Calu3 (cell line): Measurements from ENCODE around the gene ACADSB. TPM values are rescaled to one million over a fixed set of nuclear protein-coding genes. Genes with fewer than 3 reads are reported as not detected.

Source experiments
- BruUV-seq: library from RNA; stranded (reverse); fragments of 400-500 nt; replicated peaks from 2 replicates; lab custom pipeline; 2021; lab: Mats Ljungman, UMichigan
- CTCF ChIA-PET: fragments of 300-600 bp; sonication (Branson Sonifier 250); formaldehyde crosslinking; loops from one replicate; lab custom pipeline; 2022; ENCODE audit warnings: antibody characterized with exemption; lab: Charles Lee
- DNase-seq: peaks from one replicate; pipeline ENCODE4 v3.0.0; 2022
- H3K27ac Mint-ChIP-seq: one replicate; pipeline ENCODE4 v1.8.0; 2022; ENCODE audit warnings: mixed read lengths; ENCODE audit not compliant: unreplicated experiment
- H3K27me3 Mint-ChIP-seq: one replicate; pipeline ENCODE4 v1.8.0; 2022; ENCODE audit warnings: mixed read lengths; ENCODE audit not compliant: unreplicated experiment
- H3K36me3 Mint-ChIP-seq: one replicate; pipeline ENCODE4 v1.8.0; 2022; ENCODE audit warnings: mild to moderate bottlenecking, moderate library complexity, mixed read lengths; ENCODE audit not compliant: insufficient read depth, unreplicated experiment
- H3K4me1 Mint-ChIP-seq: one replicate; pipeline ENCODE4 v1.8.0; 2022; ENCODE audit warnings: mild to moderate bottlenecking, low read depth, mixed read lengths; ENCODE audit not compliant: unreplicated experiment
- H3K4me3 Mint-ChIP-seq: one replicate; pipeline ENCODE4 v1.8.0; 2022; ENCODE audit warnings: mild to moderate bottlenecking, low read depth, moderate library complexity, mixed read lengths; ENCODE audit not compliant: unreplicated experiment
- H3K9me3 Mint-ChIP-seq: one replicate; pipeline ENCODE4 v1.8.0; 2022; ENCODE audit warnings: low read depth, mixed read lengths; ENCODE audit not compliant: unreplicated experiment
- intact Hi-C: fragments of 100-400 bp; cut with micrococcal nuclease; formaldehyde crosslinking; loops from one replicate; pipeline ENCODE4 v1.10.0; 2022; ENCODE audit not compliant: unreplicated experiment
- total RNA-seq: library from RNA; stranded (reverse); gene quantifications from 2 replicates; pipeline ENCODE4 v1.2.3, GENCODE V29; 2022
- TF ChIP-seq, protein P1 (sequence below): fragments of 200-600 bp; IDR thresholded peaks from one replicate; pipeline ENCODE4 v1.8.0; 2022; ENCODE audit warnings: antibody characterized with exemption; ENCODE audit not compliant: unreplicated experiment

ACADSB gene
- total RNA-seq, 1 experiment from 2014 or later = 11.3 TPM

DNA sequence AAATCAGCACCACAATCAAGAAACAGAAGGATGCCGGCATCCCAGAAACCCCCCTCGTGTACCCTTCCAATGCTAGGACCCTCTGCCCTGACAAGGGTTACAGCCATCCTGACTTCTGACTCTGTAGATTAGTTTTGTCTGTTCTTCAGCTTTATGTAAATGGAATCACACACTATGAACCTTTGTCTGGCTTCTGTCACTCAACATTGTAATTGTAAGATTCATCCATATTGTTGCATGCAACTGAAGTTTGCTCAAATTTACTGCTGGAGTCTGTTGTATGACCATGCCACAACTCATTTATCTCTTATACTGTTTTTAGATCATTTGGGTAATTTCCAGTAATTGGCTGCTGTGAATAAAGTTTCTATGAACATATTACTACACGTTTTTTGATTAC is 8.7 kb upstream of the ACADSB start:
- DNase-seq = no peak
- CTCF ChIA-PET = no interaction called here
- Mint-ChIP-seq H3K27ac (no peak overlapping the region), H3K27me3 (no peaks in the 10 kb centered on the region), H3K4me1 (no peaks in the 10 kb centered on the region), H3K36me3 (peaks cover 5% of the 10 kb centered on the region), H3K9me3 (no peaks in the 10 kb centered on the region), H3K4me3 (no peak overlapping the region)
- intact Hi-C loops = no loop called here
- BruUV-seq = no TSS peak
- TF ChIP-seq, protein P1, sequence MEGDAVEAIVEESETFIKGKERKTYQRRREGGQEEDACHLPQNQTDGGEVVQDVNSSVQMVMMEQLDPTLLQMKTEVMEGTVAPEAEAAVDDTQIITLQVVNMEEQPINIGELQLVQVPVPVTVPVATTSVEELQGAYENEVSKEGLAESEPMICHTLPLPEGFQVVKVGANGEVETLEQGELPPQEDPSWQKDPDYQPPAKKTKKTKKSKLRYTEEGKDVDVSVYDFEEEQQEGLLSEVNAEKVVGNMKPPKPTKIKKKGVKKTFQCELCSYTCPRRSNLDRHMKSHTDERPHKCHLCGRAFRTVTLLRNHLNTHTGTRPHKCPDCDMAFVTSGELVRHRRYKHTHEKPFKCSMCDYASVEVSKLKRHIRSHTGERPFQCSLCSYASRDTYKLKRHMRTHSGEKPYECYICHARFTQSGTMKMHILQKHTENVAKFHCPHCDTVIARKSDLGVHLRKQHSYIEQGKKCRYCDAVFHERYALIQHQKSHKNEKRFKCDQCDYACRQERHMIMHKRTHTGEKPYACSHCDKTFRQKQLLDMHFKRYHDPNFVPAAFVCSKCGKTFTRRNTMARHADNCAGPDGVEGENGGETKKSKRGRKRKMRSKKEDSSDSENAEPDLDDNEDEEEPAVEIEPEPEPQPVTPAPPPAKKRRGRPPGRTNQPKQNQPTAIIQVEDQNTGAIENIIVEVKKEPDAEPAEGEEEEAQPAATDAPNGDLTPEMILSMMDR = no peak

DNA sequence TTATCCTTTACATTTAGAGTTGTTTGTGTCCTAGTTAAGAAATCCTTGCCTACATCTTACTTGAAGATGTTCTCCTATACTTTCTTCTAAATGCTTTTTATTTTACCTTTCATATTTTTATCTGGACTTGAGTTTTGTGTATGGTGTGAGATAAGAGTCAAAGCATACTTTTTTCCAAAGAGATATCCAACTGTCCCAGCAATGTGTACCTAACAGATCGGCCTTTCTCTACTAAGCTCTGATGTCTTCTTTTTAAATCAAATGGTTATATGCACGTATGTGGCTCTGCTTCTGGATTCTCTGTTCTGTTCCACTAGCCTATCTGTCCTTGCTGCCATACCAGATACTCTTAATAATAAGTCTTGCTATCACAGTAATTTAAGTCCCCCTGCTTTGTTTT is 7.4 kb upstream of the ACADSB start:
- Mint-ChIP-seq H3K9me3 (no peaks in the 10 kb centered on the region), H3K27me3 (no peaks in the 10 kb centered on the region), H3K4me3 (no peak overlapping the region), H3K36me3 (no peaks in the 10 kb centered on the region), H3K27ac (no peak overlapping the region), H3K4me1 (no peaks in the 10 kb centered on the region)
- no TSS peak for BruUV-seq
- CTCF ChIA-PET = no interaction called here
- TF ChIP-seq, protein P1 = no peak
- no peak for DNase-seq
- intact Hi-C loops = no loop called here

DNA sequence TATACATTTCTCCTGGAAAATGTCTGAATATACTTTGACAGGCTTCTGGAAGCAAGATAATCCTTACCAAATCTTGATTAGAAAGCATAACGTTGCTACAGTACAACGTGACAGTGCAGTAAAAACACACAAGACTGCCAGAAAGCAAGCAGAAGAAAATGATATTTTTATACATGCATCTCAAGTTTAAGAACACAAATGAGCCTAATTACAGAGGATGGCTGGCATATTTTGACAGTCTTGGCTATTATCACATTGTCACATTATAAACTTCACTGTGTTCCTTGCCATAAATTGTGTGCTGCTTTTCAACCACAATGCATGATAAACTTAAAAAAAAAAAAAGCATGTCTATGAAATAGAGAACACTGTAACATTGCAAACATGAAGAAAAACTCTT is 4.5 kb upstream of the ACADSB start:
- TF ChIP-seq, protein P1 = no peak
- H3K27ac Mint-ChIP-seq = no peak overlapping the region
- no peaks in the 10 kb centered on the region for H3K4me1 Mint-ChIP-seq
- H3K4me3 Mint-ChIP-seq = no peak overlapping the region
- peaks cover 19% of the 10 kb centered on the region for H3K36me3 Mint-ChIP-seq
- CTCF ChIA-PET = no interaction called here
- no peak for DNase-seq
- BruUV-seq = no TSS peak
- no peaks in the 10 kb centered on the region for H3K9me3 Mint-ChIP-seq
- intact Hi-C loops = no loop called here
- H3K27me3 Mint-ChIP-seq = no peaks in the 10 kb centered on the region

DNA sequence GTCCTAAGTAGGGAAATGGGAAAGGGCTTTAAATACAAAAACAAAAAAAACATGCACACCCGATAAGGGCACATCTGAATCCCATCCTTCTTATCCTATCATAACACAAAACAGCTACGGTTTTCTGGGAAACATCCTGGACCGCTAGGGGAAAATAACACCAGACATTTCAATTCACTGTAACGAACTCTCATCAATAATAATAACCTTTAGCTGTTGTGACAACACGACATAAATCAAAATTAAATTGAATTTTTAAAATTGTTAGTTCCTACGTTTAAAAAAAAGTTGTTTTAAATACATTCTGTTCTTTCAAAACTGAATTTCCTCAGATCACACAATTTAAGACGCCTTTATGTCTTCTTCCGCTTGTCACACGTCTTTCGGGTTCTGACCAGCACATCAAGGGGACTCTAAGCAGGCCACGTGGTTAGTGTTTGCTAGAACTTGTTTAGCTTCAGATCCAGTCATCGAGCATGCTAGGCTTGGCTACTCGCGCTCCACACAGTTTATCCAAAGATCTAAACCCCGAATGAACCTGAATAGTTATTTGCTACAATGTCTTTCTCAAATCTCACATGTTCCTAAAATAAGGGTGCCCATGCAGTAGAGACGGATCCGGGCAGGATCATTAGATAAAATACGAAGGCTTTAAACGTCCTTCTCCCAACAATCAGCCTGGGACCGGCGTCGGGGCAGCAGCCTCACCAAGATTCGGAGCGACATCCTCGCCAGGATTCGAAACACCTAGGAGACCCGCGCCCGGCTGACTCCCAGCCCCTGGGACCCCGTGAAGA is 1.1 kb upstream of the ACADSB start:
- intact Hi-C loops = no loop called here
- TSS peak; percentile 29 for BruUV-seq

More for the DNA sequence above, 1.1 kb upstream of the ACADSB start:
- Mint-ChIP-seq H3K36me3 (peaks cover 26% of the 10 kb centered on the region), H3K4me3 (peak overlapping the region; percentile 91), H3K9me3 (no peaks in the 10 kb centered on the region), H3K4me1 (no peaks in the 10 kb centered on the region), H3K27me3 (no peaks in the 10 kb centered on the region), H3K27ac (peak overlapping the region; percentile 91)
- DNase-seq = peak; percentile 4
- TF ChIP-seq, protein P1 = no peak
- CTCF ChIA-PET = interaction anchor here (1.4 kb wide), 1 partner anchor 9 kb away, joined by 3 read pairs; no protein-coding TSS in a partner anchor
